ENCODE data around the gene IGSF23. TPM values are rescaled to one million over a fixed set of nuclear protein-coding genes. Genes with fewer than 3 reads are reported as not detected.

The IGSF23 gene
- total and polyA plus RNA-seq, 7 donors, result 0.23 to 0.30 TPM; not detected in 5

GRCh38 chr19:44618640-44619357 lies 5.4 kb downstream of the IGSF23 start:
- H3K4me1 ChIP-seq, result no peaks in the 10 kb centered on the region
- no peak for DNase-seq
- no peak for TF ChIP-seq CTCF (IDR thresholded peaks at IDR 0.05)

GRCh38 chr19:44620667-44621066 lies 7.3 kb downstream of the IGSF23 start:
- no peaks in the 10 kb centered on the region for H3K4me1 ChIP-seq
- no peaks in the 10 kb centered on the region for H3K36me3 ChIP-seq (ENCODE audit: insufficient read depth in 1 of 2, low read depth in 1 of 2)
- H3K27me3 ChIP-seq (ENCODE audit: insufficient read depth in 3 of 3, low read length in 2 of 3), result no peaks in the 10 kb centered on the region
- TF ChIP-seq CTCF (IDR thresholded peaks at IDR 0.05), result no peak
- H3K9me3 ChIP-seq, result no peaks in the 10 kb centered on the region
- 69 to 88% (median 80%) methylated on average over 5 of the region's 5 CpGs for WGBS, 3 donors
- intact Hi-C loops (cut with DNase I), result no loop called here
- no peak overlapping the region for H3K27ac ChIP-seq
- DNase-seq (no peak), ATAC-seq (no peak)
- no peak overlapping the region for H3K4me3 ChIP-seq

More at GRCh38 chr19:44618640-44619357, 5.4 kb downstream of the IGSF23 start:
- no peaks in the 10 kb centered on the region for H3K36me3 ChIP-seq (ENCODE audit: insufficient read depth in 1 of 2, low read depth in 1 of 2)
- H3K4me3 ChIP-seq, result no peak overlapping the region
- ATAC-seq, result no peak
- 71 to 73% (median 71%) methylated on average over 7 of the region's 7 CpGs for WGBS, 3 donors
- intact Hi-C loops (cut with DNase I), result no loop called here
- no peaks in the 10 kb centered on the region for H3K9me3 ChIP-seq
- H3K27me3 ChIP-seq (ENCODE audit: insufficient read depth in 3 of 3, low read length in 2 of 3), result no peaks in the 10 kb centered on the region
- no peak overlapping the region for H3K27ac ChIP-seq

GRCh38 chr19:44621367-44621766 lies 8.0 kb downstream of the IGSF23 start:
- DNase-seq, result no peak
- Histone ChIP-seq H3K4me3 (no peak overlapping the region), H3K4me1 (no peaks in the 10 kb centered on the region), H3K36me3 (ENCODE audit: insufficient read depth in 1 of 2, low read depth in 1 of 2) (no peaks in the 10 kb centered on the region), H3K9me3 (no peaks in the 10 kb centered on the region), H3K27me3 (ENCODE audit: insufficient read depth in 3 of 3, low read length in 2 of 3) (no peaks in the 10 kb centered on the region), H3K27ac (no peak overlapping the region)
- intact Hi-C loops (cut with DNase I), result no loop called here
- no peak for TF ChIP-seq CTCF (IDR thresholded peaks at IDR 0.05)
- no peak for ATAC-seq
- WGBS, 3 donors, result 78 to 96% (median 91%) methylated on average over 6 of the region's 6 CpGs

- 58 to 62% (median 59%) methylated on average over 5 of the region's 5 CpGs for WGBS, 3 donors
- no peak for ATAC-seq
- no peaks in the 10 kb centered on the region for H3K9me3 ChIP-seq
These were observed 9.7 kb downstream of the IGSF23 start for GRCh38 chr19:44623080-44623479.

More at GRCh38 chr19:44623080-44623479, 9.7 kb downstream of the IGSF23 start:
- no peak for TF ChIP-seq CTCF (IDR thresholded peaks at IDR 0.05)
- Histone ChIP-seq H3K4me3 (no peak overlapping the region), H3K36me3 (ENCODE audit: insufficient read depth in 1 of 2, low read depth in 1 of 2) (no peaks in the 10 kb centered on the region), H3K4me1 (no peaks in the 10 kb centered on the region), H3K27me3 (ENCODE audit: insufficient read depth in 3 of 3, low read length in 2 of 3) (no peaks in the 10 kb centered on the region), H3K27ac (no peak overlapping the region)
- intact Hi-C loops (cut with DNase I), result no loop called here
- DNase-seq, result no peak

All from psoas muscle (tissue), 8 donors.